ENCODE data around the gene SRGAP3.

SRGAP3 gene

GRCh38 chr3:9172851-9173321, 76.6 kb downstream of the SRGAP3 start:
- DNase-seq (ENCODE audit: low read depth) = peak; percentile 16

- DNase-seq (ENCODE audit: low read depth) = no peak
Measured at GRCh38 chr3:9170851-9171160, 78.6 kb downstream of the SRGAP3 start.

DNA sequence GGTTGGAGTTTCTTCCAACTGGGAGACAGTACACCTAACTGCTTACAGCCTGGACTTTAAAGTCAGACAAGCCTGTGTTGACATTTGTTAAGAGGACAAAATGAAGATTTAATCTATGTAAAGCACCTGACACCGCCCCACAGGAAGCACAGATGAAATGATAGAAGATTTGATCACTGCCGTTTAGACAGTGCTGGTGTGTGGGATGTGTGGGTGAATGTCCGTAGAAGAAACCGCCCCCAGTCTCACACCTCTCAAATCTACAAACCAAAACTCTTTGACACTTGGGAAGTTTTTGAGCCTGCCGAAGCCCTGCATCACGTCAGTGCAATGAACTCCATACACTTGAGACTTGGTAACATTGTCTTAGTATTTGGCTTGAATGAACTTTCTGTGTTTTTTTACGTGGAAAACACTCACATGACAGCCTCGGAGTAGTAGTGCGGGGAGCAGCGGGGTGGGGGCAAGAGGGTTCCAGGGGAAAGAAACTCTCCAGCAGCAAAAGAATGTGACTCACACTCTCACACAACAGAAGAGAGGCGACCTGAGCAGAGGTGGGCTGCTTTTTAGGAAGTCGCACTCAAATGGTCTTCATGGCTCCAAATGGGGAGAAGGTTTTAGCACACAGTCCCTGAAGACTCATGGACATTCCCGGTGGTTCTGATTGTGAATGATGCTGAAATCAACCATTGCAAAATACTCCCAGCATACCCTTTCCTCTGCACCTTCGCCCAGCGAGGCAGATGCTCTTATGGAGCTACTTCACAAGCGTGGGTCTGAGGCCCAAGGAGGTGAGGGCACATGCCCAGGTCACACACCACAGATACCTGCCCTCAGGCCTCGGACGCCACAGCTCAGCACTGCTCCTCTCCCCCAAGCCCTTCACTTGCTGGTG, 79.2 kb downstream of the SRGAP3 start:
- no peak for DNase-seq (ENCODE audit: low read depth)

DNA sequence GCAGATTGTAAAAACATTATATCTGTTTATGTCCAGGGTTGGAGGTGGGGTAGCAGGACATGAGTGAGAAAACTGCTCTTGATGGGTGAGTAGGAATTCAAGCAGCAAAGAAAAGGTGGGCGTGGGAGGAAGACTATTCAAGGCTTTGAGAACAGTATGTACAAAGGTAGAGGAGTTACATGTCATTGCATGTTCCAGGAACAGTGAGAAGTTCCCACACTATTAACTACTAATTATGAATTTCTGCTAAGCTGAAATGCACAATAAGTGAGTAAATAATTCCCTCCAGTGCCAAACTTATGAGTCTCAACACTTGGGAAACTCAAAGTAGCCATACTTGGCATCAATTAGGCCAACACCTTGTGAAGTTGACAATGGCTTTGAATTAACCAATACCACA, 80.1 kb downstream of the SRGAP3 start:
- DNase-seq (ENCODE audit: low read depth) = no peak

DNA sequence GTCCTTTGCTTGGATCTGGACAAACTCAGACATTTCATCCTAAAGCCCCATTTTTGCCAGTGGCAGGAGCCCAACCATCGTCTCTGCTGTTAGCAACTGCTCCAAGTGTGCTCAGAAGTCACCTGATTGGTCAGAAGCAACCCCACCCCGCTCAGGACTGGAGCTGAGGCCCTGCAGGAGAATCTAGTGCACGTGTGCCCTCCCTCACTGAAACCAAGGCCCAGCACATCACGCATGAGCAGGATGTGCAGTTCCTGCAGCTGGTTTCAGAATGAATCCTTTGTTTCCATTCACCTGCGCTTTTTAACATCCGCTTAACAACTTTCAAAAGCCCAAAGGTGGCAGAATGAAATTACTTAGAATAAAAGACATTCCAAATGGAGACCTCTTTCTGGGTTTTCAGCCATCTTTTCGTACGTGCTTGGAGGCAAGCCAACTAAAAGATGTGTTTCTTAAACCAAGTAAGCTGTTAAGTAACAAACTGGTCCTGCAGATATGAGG, 81.2 kb downstream of the SRGAP3 start:
- no peak for DNase-seq (ENCODE audit: low read depth)

- no peak for DNase-seq (ENCODE audit: low read depth)
Measured at GRCh38 chr3:9167222-9167621, 82.2 kb downstream of the SRGAP3 start.

GRCh38 chr3:9165421-9165820, 84.0 kb downstream of the SRGAP3 start:
- no peak for DNase-seq (ENCODE audit: low read depth)

GRCh38 chr3:9163289-9163688, 86.2 kb downstream of the SRGAP3 start:
- DNase-seq (ENCODE audit: low read depth) = no peak

- no peak for DNase-seq (ENCODE audit: low read depth)
Measured at GRCh38 chr3:9161811-9162210, 87.6 kb downstream of the SRGAP3 start.

GRCh38 chr3:9161298-9161697, 88.1 kb downstream of the SRGAP3 start:
- no peak for DNase-seq (ENCODE audit: low read depth)

GRCh38 chr3:9158865-9159630, 90.4 kb downstream of the SRGAP3 start:
- DNase-seq (ENCODE audit: low read depth) = no peak

GRCh38 chr3:9157651-9158362, 91.6 kb downstream of the SRGAP3 start:
- no peak for DNase-seq (ENCODE audit: low read depth)

- DNase-seq (ENCODE audit: low read depth) = no peak
Measured at GRCh38 chr3:9156604-9157003, 92.8 kb downstream of the SRGAP3 start.

DNA sequence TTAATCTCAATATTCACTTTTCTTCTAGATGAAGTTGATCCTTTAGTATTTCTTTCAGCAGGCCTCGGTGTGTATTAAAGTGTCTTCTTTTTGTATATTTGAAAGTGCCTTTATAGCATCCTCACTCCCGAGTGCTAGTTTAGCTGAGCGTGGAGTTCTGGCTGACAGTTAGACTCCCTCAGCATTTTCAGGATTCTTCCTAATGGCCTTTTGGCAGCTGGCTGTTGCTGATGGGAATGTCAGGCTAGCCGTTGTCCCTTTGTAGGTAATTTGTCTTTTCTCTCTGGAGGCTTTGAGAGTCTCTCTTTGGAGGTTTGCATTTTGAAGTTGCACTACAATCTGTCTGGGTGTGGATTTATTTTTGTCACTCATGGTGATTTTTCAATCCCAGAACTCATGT, 94.4 kb downstream of the SRGAP3 start:
- DNase-seq (ENCODE audit: low read depth) = no peak

GRCh38 chr3:9153904-9154619, 95.4 kb downstream of the SRGAP3 start:
- peak; percentile 97 for DNase-seq (ENCODE audit: low read depth)

DNA sequence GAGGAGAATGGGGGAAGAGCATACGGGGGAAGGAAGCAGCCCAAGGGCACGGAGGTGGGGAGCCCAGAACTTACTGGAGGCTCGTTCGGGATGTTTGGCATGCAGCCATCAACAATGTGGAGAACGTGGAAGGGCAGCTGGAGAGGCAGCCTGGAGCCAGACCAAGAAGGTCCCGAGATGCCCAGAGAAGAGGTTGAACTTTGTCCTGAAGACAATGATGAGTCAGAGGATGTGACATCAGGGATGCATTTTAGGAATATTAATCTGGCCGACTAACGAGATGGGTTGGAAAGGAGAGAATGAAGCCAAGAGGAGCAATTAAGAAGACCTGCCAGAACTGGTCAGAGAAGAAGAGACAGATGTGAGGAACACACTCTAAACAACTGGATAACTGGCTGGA, 98.2 kb downstream of the SRGAP3 start:
- DNase-seq (ENCODE audit: low read depth) = peak; percentile 57

GRCh38 chr3:9149566-9149965, 99.9 kb downstream of the SRGAP3 start:
- no peak for DNase-seq (ENCODE audit: low read depth)

GRCh38 chr3:9147896-9148266, 101.6 kb downstream of the SRGAP3 start:
- DNase-seq (ENCODE audit: low read depth) = no peak

GRCh38 chr3:9147215-9147895, 102.1 kb downstream of the SRGAP3 start:
- no peak for DNase-seq (ENCODE audit: low read depth)

DNA sequence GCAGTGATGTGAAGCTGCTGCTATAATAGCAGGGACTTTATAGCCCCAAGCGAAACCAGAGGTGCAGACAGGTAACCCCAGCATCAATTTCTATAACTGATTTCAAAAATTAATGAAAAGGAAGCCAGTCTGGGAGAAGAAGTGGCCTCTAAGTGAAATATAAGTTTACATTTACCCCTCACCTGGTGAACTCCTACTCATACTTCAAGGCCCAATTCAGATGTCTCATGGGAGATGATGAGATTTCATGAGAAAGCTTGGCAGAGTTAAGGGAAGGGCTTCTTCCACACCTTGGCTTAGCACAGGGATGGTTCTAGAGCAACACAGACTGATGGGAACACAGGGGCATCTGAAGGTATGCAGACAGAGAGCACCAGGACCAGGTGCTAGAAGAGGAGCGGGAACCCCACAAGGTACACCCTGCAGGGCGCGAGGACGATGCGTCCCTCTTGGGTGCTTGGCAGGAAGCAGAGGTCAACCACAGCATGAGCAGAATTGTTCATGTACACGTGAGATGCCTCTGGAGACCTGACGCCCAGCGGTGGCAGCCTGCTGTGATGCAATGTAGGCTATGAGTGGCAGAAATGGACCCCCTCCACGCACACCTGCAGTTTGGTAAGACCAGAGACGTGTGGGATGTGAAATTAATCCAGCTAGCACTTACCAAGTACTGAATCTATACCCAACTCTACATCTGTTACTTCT, 102.9 kb downstream of the SRGAP3 start:
- no peak for DNase-seq (ENCODE audit: low read depth)

- no peak for DNase-seq (ENCODE audit: low read depth)
Measured at GRCh38 chr3:9143184-9143583, 106.3 kb downstream of the SRGAP3 start.
